ENCODE measurements around the gene HSBP1L1. TPM values are rescaled to one million over a fixed set of nuclear protein-coding genes. Genes with fewer than 3 reads are reported as not detected.

HSBP1L1 gene
- total and polyA plus RNA-seq, 2 of the 13 experiments (the other 11 are each of a cell fraction or from before 2014, with no cell fraction given): 22.6 to 45.1 TPM

GRCh38 chr18:79935499-79935898 lies 28.9 kb upstream of the HSBP1L1 start:
- in situ Hi-C loops (cut with HindIII; ENCODE audit: extremely low pct_ligation_motif_present, low pct_unique_long_range_greater_than_20kb): loop anchor here (10.0 kb wide), 1 partner anchor 169 kb away; the partner anchor contains the start of gene ADNP2
- Histone ChIP-seq H3K27ac (ENCODE audit: extremely low read length, insufficient read depth, low read length) (peak overlapping the region; percentile 88), H3K4me1 (ENCODE audit: insufficient read depth, low read length) (peaks cover 61% of the 10 kb centered on the region), H3K36me3 (replicated peaks in 1 of 2; ENCODE audit: control insufficient read depth in 1 of 2, insufficient read depth in 2 of 2, low read length in 2 of 2) (peaks cover 0 to 6% of the 10 kb centered on the region in 2 experiments; a peak in 2 of 5 replicates), H3K9me3 (ENCODE audit: low read length) (peaks cover 6% of the 10 kb centered on the region; the same call in 1 of the 2 replicates), H2AFZ (ENCODE audit: low read length) (no peak overlapping the region), H4K20me1 (ENCODE audit: insufficient read depth, low read length) (peaks cover 15% of the 10 kb centered on the region), H3K79me2 (ENCODE audit: insufficient read depth, low read length) (peaks cover 86% of the 10 kb centered on the region), H3K9ac (ENCODE audit: insufficient read depth, low read depth, low read length) (0 out of 2 replicates have a peak overlapping the region, but pooled peaks have one; percentile 3), H3K27me3 (ENCODE audit: control insufficient read depth in 1 of 2, insufficient read depth in 2 of 2, low read length in 2 of 2) (no peaks in the 10 kb centered on the region), H3K4me3 (replicated peaks in 1 of 3; ENCODE audit: insufficient read depth in 1 of 3, low read depth in 2 of 3, low read length in 3 of 3) (no peak overlapping the region; a peak in 1 of 6 replicates), H3K4me2 (ENCODE audit: low read depth, low read length) (peak overlapping the region; percentile 74)
- no TSS peak for BruUV-seq (replicated peaks)
- DNase-seq (ENCODE audit: low spot score) (no peak), FAIRE-seq (no peak), ATAC-seq (no peak)
- intact Hi-C loops (cut with micrococcal nuclease; ENCODE audit: unreplicated experiment): loop anchor here (2.0 kb wide), 2 partner anchors 169 to 219 kb away; no protein-coding TSS in a partner anchor
- 100% methylated on average over 2 of the region's 3 CpGs for WGBS (ENCODE audit: low lambda C conversion rate)
- POLR2A ChIA-PET: interaction anchor here (0.8 to 3.0 kb wide), 12 partner anchors 12 to 312 kb away, joined by 3 to 45 read pairs (median 6); partner anchors contain the start of genes ADNP2, HSBP1L1, PARD6G and SLC66A2
- TF ChIP-seq YY1 (IDR thresholded peaks at IDR 0.05; ENCODE audit: insufficient read depth, insufficient replicate concordance, low read depth, low read length) (peak; percentile 57), NFIC (IDR thresholded peaks at IDR 0.05; ENCODE audit: low read length) (no peak), ZNF207 (IDR thresholded peaks at IDR 0.05; ENCODE audit: borderline replicate concordance) (no peak)
- TF ChIP-seq, protein P1, sequence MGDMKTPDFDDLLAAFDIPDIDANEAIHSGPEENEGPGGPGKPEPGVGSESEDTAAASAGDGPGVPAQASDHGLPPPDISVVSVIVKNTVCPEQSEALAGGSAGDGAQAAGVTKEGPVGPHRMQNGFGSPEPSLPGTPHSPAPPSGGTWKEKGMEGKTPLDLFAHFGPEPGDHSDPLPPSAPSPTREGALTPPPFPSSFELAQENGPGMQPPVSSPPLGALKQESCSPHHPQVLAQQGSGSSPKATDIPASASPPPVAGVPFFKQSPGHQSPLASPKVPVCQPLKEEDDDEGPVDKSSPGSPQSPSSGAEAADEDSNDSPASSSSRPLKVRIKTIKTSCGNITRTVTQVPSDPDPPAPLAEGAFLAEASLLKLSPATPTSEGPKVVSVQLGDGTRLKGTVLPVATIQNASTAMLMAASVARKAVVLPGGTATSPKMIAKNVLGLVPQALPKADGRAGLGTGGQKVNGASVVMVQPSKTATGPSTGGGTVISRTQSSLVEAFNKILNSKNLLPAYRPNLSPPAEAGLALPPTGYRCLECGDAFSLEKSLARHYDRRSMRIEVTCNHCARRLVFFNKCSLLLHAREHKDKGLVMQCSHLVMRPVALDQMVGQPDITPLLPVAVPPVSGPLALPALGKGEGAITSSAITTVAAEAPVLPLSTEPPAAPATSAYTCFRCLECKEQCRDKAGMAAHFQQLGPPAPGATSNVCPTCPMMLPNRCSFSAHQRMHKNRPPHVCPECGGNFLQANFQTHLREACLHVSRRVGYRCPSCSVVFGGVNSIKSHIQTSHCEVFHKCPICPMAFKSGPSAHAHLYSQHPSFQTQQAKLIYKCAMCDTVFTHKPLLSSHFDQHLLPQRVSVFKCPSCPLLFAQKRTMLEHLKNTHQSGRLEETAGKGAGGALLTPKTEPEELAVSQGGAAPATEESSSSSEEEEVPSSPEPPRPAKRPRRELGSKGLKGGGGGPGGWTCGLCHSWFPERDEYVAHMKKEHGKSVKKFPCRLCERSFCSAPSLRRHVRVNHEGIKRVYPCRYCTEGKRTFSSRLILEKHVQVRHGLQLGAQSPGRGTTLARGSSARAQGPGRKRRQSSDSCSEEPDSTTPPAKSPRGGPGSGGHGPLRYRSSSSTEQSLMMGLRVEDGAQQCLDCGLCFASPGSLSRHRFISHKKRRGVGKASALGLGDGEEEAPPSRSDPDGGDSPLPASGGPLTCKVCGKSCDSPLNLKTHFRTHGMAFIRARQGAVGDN (CRISPR knock-in tag; IDR thresholded peaks at IDR 0.05): peak; percentile 47; the same call in 1 of the 2 replicates
- CTCF ChIA-PET (ENCODE audit: low intra/inter-chr PET ratio, low total read pairs): interaction anchor here (1.8 to 2.8 kb wide), 2 partner anchors 29 to 53 kb away, joined by 8 to 23 read pairs; partner anchors contain the start of genes HSBP1L1 and TXNL4A

All from HepG2 (cell line).